Fibroblast of skin of scalp (primary cell): ENCODE data around the gene YWHAE.
"Not testable (repeated sequence)": the region's sequence is repeated elsewhere in the genome, so short reads cannot be mapped to it uniquely, and the experiment has no call there.

ENCODE experiments used
- DNase-seq: peaks from one replicate; pipeline ENCODE4 v3.0.0-alpha.2; 2013

YWHAE gene

GRCh38 chr17:1412185-1413110 is 12.4 kb upstream of the YWHAE start:
- DNase-seq, result no peak

- DNase-seq, result no peak
Observed at GRCh38 chr17:1402262-1402586, 2.2 kb upstream of the YWHAE start.

GRCh38 chr17:1398931-1399678 is 917 bp downstream of the YWHAE start:
- DNase-seq, result peak; percentile 62

GRCh38 chr17:1398028-1398427 is 2.0 kb downstream of the YWHAE start:
- DNase-seq, result no peak

- not testable (repeated sequence) for DNase-seq
Observed at GRCh38 chr17:1395876-1396665, 4.0 kb downstream of the YWHAE start.

- DNase-seq, result no peak
Observed at GRCh38 chr17:1391577-1391976, 8.4 kb downstream of the YWHAE start.

GRCh38 chr17:1390432-1391367 is 9.3 kb downstream of the YWHAE start:
- DNase-seq, result peak; percentile 28

- peak; percentile 14 for DNase-seq
Observed at GRCh38 chr17:1387490-1388227, 12.4 kb downstream of the YWHAE start.

GRCh38 chr17:1386675-1387190 is 13.3 kb downstream of the YWHAE start:
- not testable (repeated sequence) for DNase-seq

GRCh38 chr17:1386265-1386664 is 13.8 kb downstream of the YWHAE start:
- no peak for DNase-seq

- no peak for DNase-seq
Observed at GRCh38 chr17:1385861-1386260, 14.2 kb downstream of the YWHAE start.

GRCh38 chr17:1384905-1385435 is 15.1 kb downstream of the YWHAE start:
- no peak for DNase-seq

- no peak for DNase-seq
Observed at GRCh38 chr17:1379930-1380313, 20.1 kb downstream of the YWHAE start.

- DNase-seq, result no peak
Observed at GRCh38 chr17:1379208-1379929, 20.7 kb downstream of the YWHAE start.

GRCh38 chr17:1378476-1378860 is 21.6 kb downstream of the YWHAE start:
- DNase-seq, result not testable (repeated sequence)

- DNase-seq, result no peak
Observed at GRCh38 chr17:1377334-1377733, 22.7 kb downstream of the YWHAE start.

- no peak for DNase-seq
Observed at GRCh38 chr17:1376061-1376460, 24.0 kb downstream of the YWHAE start.

GRCh38 chr17:1375615-1376014 is 24.4 kb downstream of the YWHAE start:
- no peak for DNase-seq

- DNase-seq, result no peak
Observed at GRCh38 chr17:1374431-1375177, 25.4 kb downstream of the YWHAE start.
